ENCODE results near the gene CCN2.
"Not testable (repeated sequence)": the region's sequence is repeated elsewhere in the genome, so short reads cannot be mapped to it uniquely, and the experiment has no call there.

CCN2 gene

GRCh38 chr6:131937703-131938631 is 13.2 kb downstream of the CCN2 start:
- no peak for DNase-seq

DNA sequence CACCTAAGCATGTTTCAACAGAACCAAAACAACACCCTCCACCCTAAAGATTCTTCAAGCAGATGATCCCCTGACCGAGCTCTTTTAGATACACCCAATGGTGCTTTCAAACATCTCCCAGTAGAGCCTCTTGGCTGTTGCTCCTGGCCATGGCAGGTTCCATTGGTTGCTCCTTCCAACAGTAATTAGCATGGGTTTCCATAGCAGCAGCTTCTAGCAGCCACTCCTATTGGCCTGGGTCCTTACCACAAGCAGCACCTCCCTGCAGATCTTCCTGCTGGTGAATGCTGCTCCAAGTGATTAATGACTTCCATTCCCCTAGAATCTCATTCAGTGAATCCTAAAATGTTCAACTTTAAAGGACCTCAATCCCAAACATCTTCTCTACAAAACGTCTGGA is 13.9 kb downstream of the CCN2 start:
- no peak for DNase-seq

GRCh38 chr6:131936156-131936555 is 15.0 kb downstream of the CCN2 start:
- DNase-seq = no peak

- no peak for DNase-seq
These were observed 20.0 kb downstream of the CCN2 start for GRCh38 chr6:131931063-131931750.

DNA sequence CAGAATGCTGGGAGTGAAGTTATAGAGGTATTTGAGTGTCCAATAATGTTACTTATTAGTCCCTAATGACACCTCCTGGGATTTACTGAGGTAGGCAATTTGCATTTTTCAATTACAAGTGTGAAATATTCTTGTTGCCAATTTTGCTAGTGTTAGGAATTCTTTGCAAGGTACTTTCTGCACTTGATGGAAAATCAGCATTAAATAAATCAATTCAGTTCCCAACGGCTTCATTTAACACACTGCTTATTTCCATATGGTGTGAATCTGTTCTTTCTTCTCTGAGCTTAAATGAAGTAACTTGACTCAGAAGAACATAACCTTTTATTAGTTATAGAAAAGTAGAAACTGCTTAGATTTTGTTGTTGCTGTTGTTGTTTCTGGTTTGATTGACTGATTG is 21.2 kb downstream of the CCN2 start:
- no peak for DNase-seq

DNA sequence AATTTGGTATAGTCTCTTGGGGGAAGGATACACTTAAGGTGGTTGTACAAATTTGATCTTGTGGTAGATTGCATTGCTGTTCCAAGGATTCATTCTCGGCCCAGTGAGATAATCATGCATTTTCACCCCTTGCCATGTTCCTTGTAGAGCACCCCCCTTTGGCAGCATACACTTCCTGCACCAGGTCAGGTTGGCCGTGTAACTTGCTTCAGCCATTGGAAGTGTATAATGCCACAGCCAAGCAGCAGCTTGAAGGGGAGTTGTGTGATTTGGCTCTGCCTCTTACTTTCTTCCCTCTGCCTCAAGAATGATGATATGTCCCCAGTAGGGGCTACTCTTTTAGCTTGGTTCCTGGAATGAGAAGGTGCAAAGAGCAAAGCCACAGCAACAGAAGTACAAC is 21.9 kb downstream of the CCN2 start:
- DNase-seq = no peak

DNA sequence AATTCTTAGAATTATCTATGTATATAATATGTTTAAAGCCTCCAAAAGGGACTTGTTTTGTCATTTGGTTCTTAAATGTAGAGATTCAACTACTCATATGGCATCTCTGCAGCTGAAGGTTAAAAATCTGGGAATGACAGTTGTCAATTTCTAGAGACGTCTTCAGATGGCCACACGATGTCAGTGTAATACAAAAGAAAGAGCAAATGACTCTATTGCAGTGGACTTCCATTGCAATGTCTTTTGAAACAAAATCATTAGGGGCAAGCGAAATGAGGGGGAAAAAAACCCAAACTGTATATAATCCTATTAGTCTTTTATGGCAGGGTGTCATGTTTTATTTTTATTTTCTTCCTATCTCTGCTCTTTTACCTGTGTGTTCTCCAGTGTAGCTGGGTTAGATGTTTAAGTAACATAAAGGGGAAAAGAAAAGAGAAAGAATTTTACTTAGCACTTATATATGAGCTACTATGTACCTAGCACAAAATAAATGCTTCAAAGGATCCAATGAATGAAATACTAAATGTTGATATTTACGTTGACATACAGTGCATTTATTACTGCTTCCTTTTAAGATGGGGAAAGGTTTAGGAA is 26.2 kb downstream of the CCN2 start:
- no peak for DNase-seq

DNA sequence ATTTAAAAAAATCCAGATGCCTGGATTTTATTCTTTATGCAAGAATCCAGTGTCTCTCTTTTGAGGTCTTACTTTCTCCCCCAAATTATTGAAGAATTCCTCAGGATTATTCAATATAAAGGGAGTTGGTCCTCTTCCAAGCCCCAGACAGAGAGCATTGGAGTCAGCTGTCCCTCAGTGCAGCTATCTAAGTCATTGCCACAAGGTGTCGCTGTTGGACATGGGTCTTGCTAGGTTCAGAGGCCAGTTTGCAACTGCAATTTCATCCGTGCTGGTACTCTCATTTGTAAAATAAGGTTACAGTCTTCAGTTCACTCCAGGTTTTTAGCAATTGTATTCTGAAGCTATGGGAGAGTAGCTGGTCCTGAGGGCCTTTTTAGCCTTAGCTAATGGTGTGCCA is 27.8 kb downstream of the CCN2 start:
- no peak for DNase-seq

DNA sequence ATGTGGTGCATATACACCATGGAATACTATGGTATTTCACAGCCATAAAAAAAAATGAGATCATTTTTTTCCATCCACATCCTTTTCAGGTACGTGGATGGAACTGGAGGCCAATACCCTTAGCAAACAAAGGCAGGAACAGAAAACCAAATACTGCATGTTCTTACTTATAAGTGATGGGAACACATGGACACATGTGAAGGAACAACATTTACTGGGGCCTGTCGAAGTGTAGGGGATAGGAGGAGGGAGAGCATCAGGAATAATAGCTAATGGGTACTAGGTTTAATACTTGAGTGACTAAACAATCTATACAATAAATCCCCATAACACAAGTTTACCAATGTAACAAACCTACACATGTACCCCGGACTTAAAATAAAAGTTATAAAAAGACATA is 30.5 kb downstream of the CCN2 start:
- DNase-seq = no peak

GRCh38 chr6:131918650-131919355 is 32.4 kb downstream of the CCN2 start:
- no peak for DNase-seq

GRCh38 chr6:131917763-131918649 is 33.2 kb downstream of the CCN2 start:
- no peak for DNase-seq

GRCh38 chr6:131917318-131917717 is 33.9 kb downstream of the CCN2 start:
- no peak for DNase-seq

- DNase-seq = no peak
These were observed 34.3 kb downstream of the CCN2 start for GRCh38 chr6:131916847-131917246.

DNA sequence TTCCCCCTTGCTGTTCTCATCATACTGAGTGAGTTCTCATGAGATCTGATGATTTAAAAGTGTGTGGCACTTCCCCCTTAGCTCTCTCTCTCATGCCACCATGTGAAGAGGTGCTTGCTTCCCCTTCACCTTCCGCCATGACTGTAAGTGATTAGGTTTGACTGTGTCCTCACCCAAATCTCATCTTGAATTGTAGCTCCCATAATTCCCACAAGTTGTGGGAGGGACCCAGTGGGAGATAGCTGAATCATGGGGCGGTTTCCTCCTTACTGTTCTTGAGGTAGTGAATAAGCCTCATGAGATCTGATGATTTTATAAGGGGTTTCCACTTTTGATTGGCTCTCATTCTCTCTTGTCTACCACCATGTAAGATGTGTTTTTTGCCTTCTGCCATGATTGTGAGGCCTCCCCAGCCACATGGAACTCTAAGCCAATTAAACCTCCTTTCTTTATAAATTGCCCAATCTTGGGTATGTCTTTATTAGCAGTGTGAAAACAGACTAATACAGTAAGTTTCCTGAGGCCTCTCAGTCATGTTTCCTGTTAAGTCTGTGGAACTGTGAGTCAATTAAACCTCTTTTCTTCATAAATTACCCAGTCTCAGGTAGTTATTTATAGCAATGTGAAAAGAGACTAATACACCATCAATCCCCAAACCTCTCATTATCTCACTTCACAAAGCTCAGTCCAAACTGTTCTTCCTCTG is 34.9 kb downstream of the CCN2 start:
- DNase-seq = not testable (repeated sequence)

- DNase-seq = no peak
These were observed 36.0 kb downstream of the CCN2 start for GRCh38 chr6:131914967-131915751.

- DNase-seq = no peak
These were observed 36.9 kb downstream of the CCN2 start for GRCh38 chr6:131914234-131914633.

DNA sequence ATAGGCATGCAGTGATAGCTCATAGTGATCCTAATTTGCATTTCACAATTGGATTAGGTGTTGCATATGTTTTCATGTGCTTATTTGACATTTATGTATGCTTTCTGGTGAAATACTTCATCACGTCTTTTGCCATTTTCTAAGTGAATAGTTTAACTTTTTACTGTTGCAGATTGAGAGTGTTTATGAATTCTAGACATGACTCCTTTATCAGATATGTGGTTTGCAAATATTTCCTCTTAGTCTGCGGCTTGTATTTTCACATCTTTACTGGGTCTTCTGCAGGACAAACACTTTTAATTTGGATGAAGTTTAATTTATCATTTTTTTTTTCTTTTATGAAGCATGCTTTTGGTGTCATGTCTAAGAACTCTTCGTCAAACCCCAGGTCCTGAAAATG is 39.2 kb downstream of the CCN2 start:
- no peak for DNase-seq

GRCh38 chr6:131910956-131911355 is 40.2 kb downstream of the CCN2 start:
- no peak for DNase-seq

DNA sequence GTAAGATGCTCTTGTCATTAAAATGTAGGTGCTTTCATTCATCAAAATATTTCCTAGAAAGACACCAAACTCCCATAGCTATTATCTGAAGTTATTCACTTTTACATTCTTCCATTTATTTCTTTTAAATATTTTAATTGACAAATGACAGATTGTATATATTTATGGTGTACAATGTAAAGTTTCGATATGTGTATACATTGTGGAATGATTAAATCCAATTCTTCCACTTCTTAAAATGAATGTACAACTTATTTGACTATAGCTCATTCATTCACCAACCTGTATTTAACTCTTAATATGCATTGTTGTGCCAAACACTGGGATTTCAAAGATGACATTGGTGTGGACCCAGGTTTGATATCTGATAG is 41.0 kb downstream of the CCN2 start:
- DNase-seq = no peak

DNA sequence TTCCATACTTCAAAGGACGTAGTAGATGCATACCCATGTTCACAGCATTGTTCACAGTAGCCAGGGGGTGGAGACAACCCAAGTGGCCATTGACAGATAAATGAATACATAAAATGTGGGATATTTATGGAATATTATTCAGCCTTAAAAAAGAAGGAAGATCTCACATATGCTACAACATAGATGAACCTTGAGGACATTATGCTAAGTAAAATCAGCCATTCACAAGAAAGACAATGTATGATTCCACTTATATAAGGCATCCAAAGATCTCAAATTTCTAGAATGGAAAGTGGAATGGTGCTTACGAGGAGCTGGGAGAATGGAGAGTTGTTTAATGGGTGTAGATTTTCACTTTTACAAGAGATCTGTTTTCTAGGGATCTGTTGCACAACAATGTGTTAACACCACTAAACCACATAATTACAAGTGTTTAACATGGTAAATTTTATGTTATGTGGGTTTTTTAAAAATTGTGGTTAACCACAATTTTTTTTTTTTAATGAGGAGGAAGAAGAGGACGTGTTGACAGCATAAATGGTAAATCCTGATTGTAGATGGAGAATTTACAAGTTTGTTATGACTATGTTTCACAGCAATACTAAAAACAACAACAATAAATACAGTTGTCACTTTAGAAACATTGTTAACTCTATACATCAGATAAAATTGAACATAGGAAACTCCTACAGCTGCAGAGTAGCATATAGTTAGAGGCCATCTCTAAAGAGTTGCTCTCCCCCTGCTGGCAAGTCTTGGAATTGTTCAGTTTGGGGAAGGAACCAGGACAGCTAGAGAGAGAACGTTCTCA is 41.6 kb downstream of the CCN2 start:
- peak; percentile 52 for DNase-seq
